NCI-H1092 treated with DMSO at 0.1 percent for 48 hours (cell line): ENCODE data around the gene RETREG1.
A peak's percentile ranks its signal among the peaks of the same experiment; 100 is the strongest.
"Not testable (repeated sequence)": the region's sequence is repeated elsewhere in the genome, so short reads cannot be mapped to it uniquely, and the experiment has no call there.

Source experiments
- DNase-seq: peaks from one replicate; lab custom pipeline; 2025; lab: John Stamatoyannopoulos, UW

The RETREG1 gene

DNA sequence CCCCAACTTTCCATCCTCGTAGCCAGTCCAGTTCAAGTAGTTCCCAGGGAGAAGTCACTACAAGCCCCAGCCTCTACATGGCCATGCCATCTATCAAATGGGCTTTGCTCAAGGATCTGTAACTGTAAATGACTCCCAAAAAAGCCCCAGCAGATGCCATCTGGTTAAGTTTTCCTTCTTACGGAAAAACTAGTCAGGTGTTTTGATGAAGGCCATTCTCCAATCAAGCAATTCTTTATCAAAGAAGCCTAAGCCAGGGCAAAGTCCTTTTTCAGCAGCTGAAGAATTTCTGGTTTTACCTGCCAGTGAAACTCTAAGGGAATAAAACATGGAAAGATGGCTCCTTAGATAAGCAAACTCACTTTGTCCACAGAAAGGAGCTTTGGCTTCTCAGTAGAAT lies 129.3 kb downstream of the RETREG1 start:
- DNase-seq: no peak

DNA sequence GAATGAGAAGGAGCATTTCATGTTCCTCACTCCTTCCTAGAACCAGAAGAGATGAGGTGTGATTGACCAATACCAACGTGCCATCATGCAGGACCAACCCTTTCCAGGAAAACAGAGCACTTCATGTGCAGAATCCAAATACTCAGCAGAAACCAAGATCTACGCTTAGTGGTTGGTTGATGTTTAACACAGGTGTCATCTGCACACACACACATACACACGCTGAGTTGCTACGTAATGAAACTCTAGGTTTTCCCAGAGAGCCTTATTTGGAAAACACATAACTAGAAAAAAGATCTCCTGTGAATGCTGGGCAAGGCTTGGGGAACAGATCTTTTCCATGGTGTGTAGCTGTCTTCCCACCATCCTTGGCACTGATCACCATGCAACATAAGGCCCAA lies 130.1 kb downstream of the RETREG1 start:
- no peak for DNase-seq

DNA sequence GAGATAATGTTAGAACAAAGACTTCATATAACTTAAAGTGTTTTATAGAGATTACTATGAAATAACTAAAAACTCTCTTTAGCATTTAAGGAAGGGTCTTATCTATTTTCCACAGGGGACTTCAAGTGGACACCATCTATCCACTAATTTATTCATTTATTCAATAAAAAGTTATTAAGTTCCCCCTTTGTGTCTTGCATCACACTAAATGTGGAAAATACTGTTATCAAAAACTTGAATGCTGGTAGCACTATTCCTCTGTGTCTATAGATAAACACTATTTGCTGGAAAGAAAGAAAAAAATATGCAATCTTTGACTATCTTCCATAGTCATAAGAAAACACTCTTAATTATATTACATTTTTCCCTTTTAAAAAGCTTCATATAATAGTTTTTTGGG lies 131.1 kb downstream of the RETREG1 start:
- DNase-seq: no peak

- no peak for DNase-seq
Observed at GRCh38 chr5:16484081-16484480, 132.7 kb downstream of the RETREG1 start.

GRCh38 chr5:16483361-16483760 lies 133.4 kb downstream of the RETREG1 start:
- no peak for DNase-seq

- DNase-seq: no peak
Observed at GRCh38 chr5:16482891-16483290, 133.9 kb downstream of the RETREG1 start.

DNA sequence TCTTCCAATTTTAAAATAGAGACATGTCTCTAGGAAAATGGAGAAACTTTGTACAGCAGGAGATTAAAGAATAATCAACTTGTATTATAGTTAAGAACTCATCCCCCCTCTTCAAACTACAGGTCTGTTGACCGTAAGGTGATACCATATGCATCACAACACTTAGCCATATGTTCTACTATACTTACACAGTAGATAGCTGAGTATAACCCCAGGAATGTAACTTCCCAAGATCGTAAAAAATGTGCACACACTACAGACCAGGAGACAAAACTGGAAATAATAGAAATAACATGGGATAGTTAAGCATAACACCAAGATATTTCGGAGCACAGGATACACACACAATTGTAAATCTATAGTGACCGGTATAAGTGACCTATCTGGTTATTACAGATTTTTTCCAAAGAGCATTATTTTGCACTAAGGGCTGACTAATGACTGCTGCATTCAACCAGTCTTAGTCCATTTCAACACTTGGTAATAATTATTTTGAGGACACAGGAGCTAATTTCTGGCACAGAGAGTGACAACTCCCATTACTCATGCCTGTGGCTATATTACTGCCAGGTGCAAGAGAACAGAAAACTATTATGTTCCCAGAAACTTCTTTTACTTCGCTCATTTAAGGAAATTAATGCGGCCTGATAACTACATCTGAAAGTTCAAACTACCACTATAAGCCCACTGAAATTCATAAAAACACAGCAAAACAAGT lies 135.8 kb downstream of the RETREG1 start:
- no peak for DNase-seq

DNA sequence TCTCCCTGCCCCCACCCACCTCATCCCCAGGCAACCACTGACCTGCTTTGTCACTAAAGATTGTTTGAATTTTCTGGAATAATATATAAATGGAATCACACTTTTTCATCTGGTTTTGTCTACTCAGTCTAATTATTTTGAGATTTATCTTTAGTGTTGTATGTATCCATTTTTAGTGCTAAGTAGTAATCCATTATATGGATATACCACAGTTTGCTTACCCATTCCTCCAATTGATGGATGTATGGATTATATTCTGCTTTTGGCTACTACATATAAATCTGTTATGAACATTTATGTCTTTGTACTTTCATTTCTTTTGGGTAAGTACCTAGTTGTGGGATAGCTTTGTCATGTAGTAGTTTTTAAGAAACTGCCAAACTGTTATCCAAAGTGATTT lies 136.7 kb downstream of the RETREG1 start:
- DNase-seq: no peak

DNA sequence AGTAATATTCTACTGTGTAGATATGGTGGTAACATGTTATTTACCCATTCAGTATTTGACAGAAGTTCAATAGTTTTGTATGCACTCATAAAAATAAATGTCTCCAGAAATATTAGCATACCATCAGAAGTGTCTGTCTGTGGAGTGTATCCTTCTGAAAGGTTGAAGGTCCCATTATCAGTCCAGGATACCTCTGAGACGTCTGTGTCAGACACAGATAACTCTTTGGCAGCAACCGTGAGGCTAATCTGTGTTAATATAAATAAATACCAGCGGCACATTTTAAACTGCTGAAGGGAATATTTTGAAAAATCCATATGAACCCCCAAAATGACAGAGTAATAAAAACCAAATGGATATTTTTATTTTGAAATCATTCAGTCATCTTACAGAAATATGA lies 139.3 kb downstream of the RETREG1 start:
- DNase-seq: no peak

DNA sequence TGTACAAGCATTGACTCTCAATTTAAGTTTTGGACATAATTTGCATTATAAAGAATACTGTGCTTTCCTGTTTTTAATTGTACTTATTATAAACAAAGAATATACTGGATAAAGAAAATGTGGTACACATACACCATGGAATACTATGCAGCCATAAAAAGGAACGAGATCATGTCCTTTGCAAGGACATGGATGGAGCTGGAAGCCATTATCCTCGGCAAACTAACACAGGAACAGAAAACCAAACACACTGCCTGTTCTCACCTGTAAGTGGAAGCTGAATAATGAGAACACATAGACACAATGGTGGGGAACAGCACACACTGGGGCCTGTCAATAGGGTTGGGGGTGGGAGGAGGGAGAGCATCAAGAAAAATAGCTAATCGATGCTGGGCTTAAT lies 140.4 kb downstream of the RETREG1 start:
- DNase-seq: not testable (repeated sequence)

DNA sequence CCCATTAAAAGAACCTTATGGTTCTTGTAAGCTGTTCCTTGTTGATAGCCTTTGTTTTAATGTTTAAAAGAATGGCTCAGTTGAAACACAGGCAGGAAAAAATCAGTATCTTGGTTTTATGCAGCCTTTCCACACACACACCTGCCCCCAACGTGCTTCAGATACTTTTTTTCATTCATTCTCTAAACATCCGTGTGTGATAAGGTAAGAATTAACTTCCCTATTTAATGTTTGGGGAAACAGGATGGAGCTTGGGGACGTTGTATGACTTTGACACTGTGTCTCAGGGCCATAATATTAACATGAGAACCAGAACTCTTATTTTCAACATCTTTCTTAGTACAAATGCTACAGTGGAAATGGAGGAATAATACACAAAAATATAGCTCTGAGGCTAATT lies 145.4 kb downstream of the RETREG1 start:
- DNase-seq: no peak

GRCh38 chr5:16467363-16468219 lies 149.2 kb downstream of the RETREG1 start:
- no peak for DNase-seq

- peak; percentile 90 for DNase-seq
Observed at GRCh38 chr5:16465544-16466432, 151.0 kb downstream of the RETREG1 start, which contains the start of gene ZNF622. TSS of gene ZNF622 (minus strand) at chr5:16465800. CDS start at chr5:16465665, 135 bp downstream.

GRCh38 chr5:16464664-16465543 lies 151.9 kb downstream of the RETREG1 start:
- no peak for DNase-seq

GRCh38 chr5:16464231-16464630 lies 152.6 kb downstream of the RETREG1 start:
- DNase-seq: no peak

DNA sequence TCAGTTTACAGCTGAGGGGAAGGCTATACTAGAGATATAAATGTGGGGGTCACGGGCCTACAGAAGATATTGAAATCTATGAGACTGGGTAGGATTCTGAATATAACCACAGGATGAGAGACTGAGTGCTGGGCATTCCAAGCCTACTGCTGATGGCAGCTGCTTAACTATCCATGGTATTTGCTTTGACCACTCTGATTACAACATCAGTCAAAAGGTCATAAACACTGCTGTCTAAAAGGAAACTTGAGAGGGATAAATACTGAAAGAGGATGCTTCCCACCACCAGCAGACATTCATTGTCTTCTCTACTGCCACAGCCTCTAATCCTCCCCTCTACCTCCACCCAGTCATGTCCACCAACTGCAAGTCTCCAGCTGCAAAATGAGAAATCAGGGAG lies 155.0 kb downstream of the RETREG1 start:
- DNase-seq: no peak

GRCh38 chr5:16461026-16461425 lies 155.8 kb downstream of the RETREG1 start:
- no peak for DNase-seq

DNA sequence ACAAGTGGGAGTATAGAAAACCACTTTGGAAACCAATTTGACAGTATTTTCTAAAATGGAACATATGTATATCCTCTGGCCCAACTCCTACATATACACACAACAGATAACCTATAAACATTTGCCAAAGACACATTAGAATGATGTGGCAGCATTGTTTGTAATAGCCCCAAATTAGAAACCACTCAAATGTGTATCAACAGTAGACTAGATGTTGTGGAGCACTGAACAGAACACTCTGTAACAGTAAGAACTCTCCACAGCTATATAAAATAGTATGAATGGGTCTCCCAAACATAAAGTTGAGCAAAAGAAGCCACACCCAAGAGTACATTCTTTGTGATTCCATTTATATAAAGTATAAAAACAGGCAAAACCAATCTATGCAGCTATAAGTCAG lies 157.3 kb downstream of the RETREG1 start:
- DNase-seq: no peak

DNA sequence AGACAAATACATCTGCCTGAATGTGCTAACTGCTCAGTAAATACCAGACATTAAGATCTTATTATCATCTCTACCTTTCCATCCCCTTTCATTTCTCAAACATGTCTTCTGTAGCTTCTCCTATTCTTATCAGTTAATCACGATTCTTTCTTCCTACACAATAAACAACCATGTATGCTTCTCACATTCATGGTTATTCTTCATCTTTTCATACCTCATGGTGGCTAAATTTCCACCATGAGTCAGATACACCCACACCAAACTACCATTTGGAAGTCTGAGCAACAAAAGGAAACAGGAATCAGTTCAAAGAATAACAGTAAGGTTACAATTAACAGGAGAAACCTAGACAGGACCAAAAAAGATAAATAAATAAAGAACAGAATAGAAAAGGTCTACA lies 158.9 kb downstream of the RETREG1 start:
- no peak for DNase-seq

GRCh38 chr5:16457451-16457850 lies 159.3 kb downstream of the RETREG1 start:
- no peak for DNase-seq

GRCh38 chr5:16456103-16456832 lies 160.5 kb downstream of the RETREG1 start:
- DNase-seq: peak; percentile 56
